Astrocyte (in vitro differentiated cells and primary cell): ENCODE measurements around the gene RIMS4. TPM values are rescaled to one million over a fixed set of nuclear protein-coding genes. Genes with fewer than 3 reads are reported as not detected.

Experiments
- DNase-seq: peaks from one replicate; pipeline ENCODE4 v3.0.0-alpha.2; 2010; ENCODE audit warnings: low read depth
- FAIRE-seq: peaks from 2 replicates; lab custom pipeline; 2011; peaks lifted over from hg19 to GRCh38; lab: Jason Lieb, UNC
- H2AFZ ChIP-seq: 2 replicates; pipeline ENCODE4 v1.6.0; 2012; ENCODE audit warnings: low read depth, low read length, inconsistent platforms
- H3K27ac ChIP-seq: 2 replicates; pipeline ENCODE4 v1.5.1; 2011; ENCODE audit warnings: low read depth, low read length, inconsistent platforms
- H3K27me3 ChIP-seq: 2 replicates; pipeline ENCODE4 v1.6.0; 2011; ENCODE audit warnings: low read length, inconsistent platforms; ENCODE audit not compliant: insufficient read depth
- H3K36me3 ChIP-seq: 2 replicates; pipeline ENCODE4 v1.5.1; 2011; ENCODE audit warnings: low read length, inconsistent platforms; ENCODE audit not compliant: insufficient read depth
- H3K4me1 ChIP-seq: 2 replicates; pipeline ENCODE4 v1.5.1; 2011; ENCODE audit warnings: low read length, inconsistent platforms; ENCODE audit not compliant: insufficient read depth
- H3K4me2 ChIP-seq: 2 replicates; pipeline ENCODE4 v1.6.0; 2012; ENCODE audit warnings: low read length, inconsistent platforms
- H3K4me3 ChIP-seq: 2 replicates; pipeline ENCODE4 v1.5.1; 2011; ENCODE audit warnings: low read depth, mild to moderate bottlenecking, low read length, inconsistent platforms; ENCODE audit not compliant: insufficient read depth
- H3K79me2 ChIP-seq: 2 replicates; pipeline ENCODE4 v1.6.0; 2012; ENCODE audit warnings: mild to moderate bottlenecking, low read length, inconsistent platforms; ENCODE audit not compliant: insufficient read depth
- H3K9ac ChIP-seq: 2 replicates; pipeline ENCODE4 v1.6.0; 2012; ENCODE audit warnings: mild to moderate bottlenecking, low read length, inconsistent platforms
- H3K9me3 ChIP-seq: 2 replicates; pipeline ENCODE4 v1.5.1; 2012; ENCODE audit warnings: low read depth, mild to moderate bottlenecking, low read length, inconsistent platforms; ENCODE audit not compliant: insufficient read depth
- H4K20me1 ChIP-seq: 2 replicates; pipeline ENCODE4 v1.6.0; 2012; ENCODE audit warnings: low read length, inconsistent platforms; ENCODE audit not compliant: insufficient read depth
- H3K27ac Mint-ChIP-seq: one replicate; pipeline ENCODE4 v1.8.0; 2021; ENCODE audit warnings: mild to moderate bottlenecking, mixed read lengths; ENCODE audit not compliant: unreplicated experiment
- H3K27me3 Mint-ChIP-seq: one replicate; pipeline ENCODE4 v1.8.0; 2021; ENCODE audit warnings: low read depth, mixed read lengths; ENCODE audit not compliant: unreplicated experiment
- H3K36me3 Mint-ChIP-seq: one replicate; pipeline ENCODE4 v1.8.0; 2021; ENCODE audit warnings: low read depth, mixed read lengths; ENCODE audit not compliant: unreplicated experiment
- H3K4me1 Mint-ChIP-seq: one replicate; pipeline ENCODE4 v1.8.0; 2021; ENCODE audit warnings: low read depth, mixed read lengths; ENCODE audit not compliant: unreplicated experiment
- H3K4me3 Mint-ChIP-seq: one replicate; pipeline ENCODE4 v1.8.0; 2021; ENCODE audit warnings: mild to moderate bottlenecking, moderate library complexity, mixed read lengths; ENCODE audit not compliant: unreplicated experiment
- H3K9me3 Mint-ChIP-seq: one replicate; pipeline ENCODE4 v1.8.0; 2021; ENCODE audit warnings: mild to moderate bottlenecking, mixed read lengths; ENCODE audit not compliant: unreplicated experiment
- EZH2 ChIP-seq: IDR thresholded peaks from 2 replicates; pipeline ENCODE4 v1.6.1; 2012; ENCODE audit warnings: mild to moderate bottlenecking, low read length, inconsistent platforms; ENCODE audit not compliant: insufficient read depth
- total RNA-seq: library from RNA; stranded (reverse); gene quantifications from 2 replicates; pipeline ENCODE4 v1.2.1, GENCODE V29; 2021
- TF ChIP-seq, protein P1 (sequence below): IDR thresholded peaks from 2 replicates; pipeline ENCODE4 v1.5.1; 2011; ENCODE audit warnings: low read depth, mild to moderate bottlenecking, inconsistent platforms, low read length, moderate library complexity; ENCODE audit not compliant: insufficient read depth

RIMS4 gene
- total RNA-seq, 1 donor from 2014 or later = 0.48 TPM

DNA sequence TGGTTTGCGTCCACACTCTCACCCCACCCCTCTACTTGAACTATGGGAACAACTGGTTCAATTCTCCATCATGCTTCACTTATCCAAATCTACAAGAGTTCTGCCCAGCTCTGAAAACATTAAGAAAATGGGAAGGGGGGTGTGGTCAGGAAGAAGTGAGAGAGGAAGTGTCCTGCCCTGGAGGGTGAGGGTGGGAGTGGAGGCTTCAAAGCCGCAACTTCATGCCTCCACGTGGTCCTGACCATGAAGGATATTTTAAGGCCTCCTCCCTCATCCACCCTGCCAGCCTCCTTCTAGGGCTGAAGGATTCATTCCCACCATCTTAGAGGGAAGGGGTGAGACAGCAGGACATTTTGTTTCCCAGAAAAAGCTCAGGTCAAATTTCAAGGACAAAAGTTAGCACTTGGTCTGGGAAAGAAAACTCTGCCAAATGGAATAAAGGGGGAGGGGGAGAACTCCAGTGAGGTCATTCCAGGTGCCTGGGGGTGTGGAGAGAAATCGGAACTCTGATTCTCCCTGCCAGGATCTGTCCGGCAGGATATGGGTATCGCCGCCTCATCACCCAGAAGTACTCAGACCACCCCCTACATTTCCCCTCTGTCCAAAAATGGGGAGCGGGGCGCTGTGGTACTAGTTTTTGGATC lies 4.9 kb downstream of the RIMS4 start:
- H3K27ac ChIP-seq = no peak overlapping the region

GRCh38 chr20:44803383-44803941 lies 6.9 kb downstream of the RIMS4 start:
- Histone ChIP-seq H3K36me3 (no peaks in the 10 kb centered on the region), H3K27ac (no peak overlapping the region), H3K9ac (no peak overlapping the region), H3K4me1 (no peaks in the 10 kb centered on the region), H3K27me3 (peaks cover 38% of the 10 kb centered on the region), H3K79me2 (no peaks in the 10 kb centered on the region), H4K20me1 (no peaks in the 10 kb centered on the region), H2AFZ (no peak overlapping the region), H3K4me2 (no peak overlapping the region), H3K4me3 (no peak overlapping the region), H3K9me3 (no peaks in the 10 kb centered on the region)
- Mint-ChIP-seq H3K27ac (no peak overlapping the region), H3K4me1 (peaks cover 5% of the 10 kb centered on the region), H3K9me3 (no peaks in the 10 kb centered on the region), H3K36me3 (no peaks in the 10 kb centered on the region), H3K27me3 (peaks cover 58% of the 10 kb centered on the region), H3K4me3 (no peak overlapping the region)
- FAIRE-seq = no peak
- no peak for DNase-seq
- TF ChIP-seq EZH2 = no peak
- TF ChIP-seq, protein P1, sequence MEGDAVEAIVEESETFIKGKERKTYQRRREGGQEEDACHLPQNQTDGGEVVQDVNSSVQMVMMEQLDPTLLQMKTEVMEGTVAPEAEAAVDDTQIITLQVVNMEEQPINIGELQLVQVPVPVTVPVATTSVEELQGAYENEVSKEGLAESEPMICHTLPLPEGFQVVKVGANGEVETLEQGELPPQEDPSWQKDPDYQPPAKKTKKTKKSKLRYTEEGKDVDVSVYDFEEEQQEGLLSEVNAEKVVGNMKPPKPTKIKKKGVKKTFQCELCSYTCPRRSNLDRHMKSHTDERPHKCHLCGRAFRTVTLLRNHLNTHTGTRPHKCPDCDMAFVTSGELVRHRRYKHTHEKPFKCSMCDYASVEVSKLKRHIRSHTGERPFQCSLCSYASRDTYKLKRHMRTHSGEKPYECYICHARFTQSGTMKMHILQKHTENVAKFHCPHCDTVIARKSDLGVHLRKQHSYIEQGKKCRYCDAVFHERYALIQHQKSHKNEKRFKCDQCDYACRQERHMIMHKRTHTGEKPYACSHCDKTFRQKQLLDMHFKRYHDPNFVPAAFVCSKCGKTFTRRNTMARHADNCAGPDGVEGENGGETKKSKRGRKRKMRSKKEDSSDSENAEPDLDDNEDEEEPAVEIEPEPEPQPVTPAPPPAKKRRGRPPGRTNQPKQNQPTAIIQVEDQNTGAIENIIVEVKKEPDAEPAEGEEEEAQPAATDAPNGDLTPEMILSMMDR = no peak

More for the DNA sequence above, 4.9 kb downstream of the RIMS4 start:
- Histone ChIP-seq H4K20me1 (no peaks in the 10 kb centered on the region), H3K27me3 (peaks cover 51% of the 10 kb centered on the region), H3K36me3 (no peaks in the 10 kb centered on the region), H3K9me3 (no peaks in the 10 kb centered on the region), H3K4me3 (no peak overlapping the region), H3K4me1 (no peaks in the 10 kb centered on the region), H2AFZ (no peak overlapping the region), H3K4me2 (no peak overlapping the region), H3K9ac (no peak overlapping the region), H3K79me2 (no peaks in the 10 kb centered on the region)
- no peak for DNase-seq
- no peaks in the 10 kb centered on the region for H3K36me3 Mint-ChIP-seq
- no peak for FAIRE-seq
- peaks cover 68% of the 10 kb centered on the region for H3K27me3 Mint-ChIP-seq
- no peak overlapping the region for H3K4me3 Mint-ChIP-seq
- H3K27ac Mint-ChIP-seq = no peak overlapping the region
- TF ChIP-seq, protein P1 = no peak
- TF ChIP-seq EZH2 = no peak
- peaks cover 3% of the 10 kb centered on the region for H3K9me3 Mint-ChIP-seq
- peaks cover 5% of the 10 kb centered on the region for H3K4me1 Mint-ChIP-seq

DNA sequence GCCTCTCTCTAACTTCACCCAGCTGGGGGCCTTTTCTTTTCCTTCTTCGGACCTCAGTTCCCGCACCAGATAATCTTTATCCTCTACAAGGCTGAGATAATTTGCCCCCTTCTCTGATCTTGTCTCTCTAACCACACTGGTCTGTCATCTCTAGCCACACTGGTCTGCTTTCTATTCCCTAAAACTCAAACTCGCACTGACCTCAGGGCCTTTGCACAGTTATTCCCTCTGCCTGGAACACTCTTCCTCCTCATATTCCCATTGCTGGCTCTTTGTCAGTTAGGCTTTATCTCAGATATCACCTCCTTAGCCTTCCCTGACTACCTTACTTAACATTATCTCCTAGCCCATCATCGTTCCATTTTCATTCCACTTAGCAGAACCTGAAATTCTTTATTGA lies 7.6 kb downstream of the RIMS4 start:
- no peak overlapping the region for H3K4me2 ChIP-seq
- FAIRE-seq (no peak), DNase-seq (no peak)
- no peaks in the 10 kb centered on the region for H3K79me2 ChIP-seq
- no peaks in the 10 kb centered on the region for H3K4me1 ChIP-seq
- no peak overlapping the region for H3K27ac Mint-ChIP-seq
- H4K20me1 ChIP-seq = no peaks in the 10 kb centered on the region
- H3K4me3 ChIP-seq = no peak overlapping the region
- H3K27me3 ChIP-seq = peaks cover 34% of the 10 kb centered on the region
- H3K27ac ChIP-seq = no peak overlapping the region
- no peaks in the 10 kb centered on the region for H3K9me3 ChIP-seq
- H3K4me1 Mint-ChIP-seq = peaks cover 5% of the 10 kb centered on the region
- H3K36me3 ChIP-seq = no peaks in the 10 kb centered on the region
- peak overlapping the region; percentile 21 for H3K4me3 Mint-ChIP-seq
- H3K9ac ChIP-seq = no peak overlapping the region
- no peaks in the 10 kb centered on the region for H3K36me3 Mint-ChIP-seq
- H3K9me3 Mint-ChIP-seq = no peaks in the 10 kb centered on the region
- peaks cover 55% of the 10 kb centered on the region for H3K27me3 Mint-ChIP-seq
- H2AFZ ChIP-seq = no peak overlapping the region
- TF ChIP-seq, protein P1 = no peak
